GM13976 (cell line): ENCODE data around the gene C9orf50.
"Not testable (repeated sequence)": the region's sequence is repeated elsewhere in the genome, so short reads cannot be mapped to it uniquely, and the experiment has no call there.

Source experiments
- DNase-seq: peaks from one replicate; pipeline ENCODE4 v3.0.0; 2012; ENCODE audit warnings: low spot score
- in situ Hi-C: fragments of 300-500 bp; cut with MboI; formaldehyde crosslinking; loops from one replicate; pipeline ENCODE4 v1.12.0; 2022; ENCODE audit warnings: low sequenced_read_pairs, mixed read lengths, inconsistent platforms; ENCODE audit not compliant: unreplicated experiment
- TF ChIP-seq, protein P1 (sequence below): IDR thresholded peaks from 2 replicates; pipeline ENCODE4 v1.5.1; 2012; ENCODE audit warnings: borderline replicate concordance, mild to moderate bottlenecking; ENCODE audit not compliant: insufficient read depth; ENCODE audit errors: extremely low read depth, missing control alignments, control extremely low read depth

The C9orf50 gene

DNA sequence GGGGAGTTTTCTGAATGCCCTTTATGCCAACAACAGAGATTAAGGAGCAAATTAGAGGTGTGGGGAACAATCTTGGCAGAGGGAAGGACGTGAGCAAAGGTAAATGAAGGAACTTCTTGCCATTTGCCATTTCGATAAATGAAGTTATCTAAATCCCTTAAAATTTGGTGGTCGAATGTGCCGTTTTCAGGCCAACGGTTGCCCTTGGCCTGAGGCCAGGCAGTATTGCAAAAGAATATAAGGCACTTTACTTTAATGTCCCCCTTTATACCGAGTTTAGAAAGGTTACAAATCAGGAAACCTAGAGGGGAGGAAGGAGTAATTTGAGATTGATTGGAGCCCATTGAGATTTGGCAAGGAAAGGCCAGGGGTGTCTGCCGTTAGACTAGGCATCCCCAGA is 26.3 kb downstream of the C9orf50 start:
- DNase-seq, result no peak
- TF ChIP-seq, protein P1, sequence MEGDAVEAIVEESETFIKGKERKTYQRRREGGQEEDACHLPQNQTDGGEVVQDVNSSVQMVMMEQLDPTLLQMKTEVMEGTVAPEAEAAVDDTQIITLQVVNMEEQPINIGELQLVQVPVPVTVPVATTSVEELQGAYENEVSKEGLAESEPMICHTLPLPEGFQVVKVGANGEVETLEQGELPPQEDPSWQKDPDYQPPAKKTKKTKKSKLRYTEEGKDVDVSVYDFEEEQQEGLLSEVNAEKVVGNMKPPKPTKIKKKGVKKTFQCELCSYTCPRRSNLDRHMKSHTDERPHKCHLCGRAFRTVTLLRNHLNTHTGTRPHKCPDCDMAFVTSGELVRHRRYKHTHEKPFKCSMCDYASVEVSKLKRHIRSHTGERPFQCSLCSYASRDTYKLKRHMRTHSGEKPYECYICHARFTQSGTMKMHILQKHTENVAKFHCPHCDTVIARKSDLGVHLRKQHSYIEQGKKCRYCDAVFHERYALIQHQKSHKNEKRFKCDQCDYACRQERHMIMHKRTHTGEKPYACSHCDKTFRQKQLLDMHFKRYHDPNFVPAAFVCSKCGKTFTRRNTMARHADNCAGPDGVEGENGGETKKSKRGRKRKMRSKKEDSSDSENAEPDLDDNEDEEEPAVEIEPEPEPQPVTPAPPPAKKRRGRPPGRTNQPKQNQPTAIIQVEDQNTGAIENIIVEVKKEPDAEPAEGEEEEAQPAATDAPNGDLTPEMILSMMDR, result no peak
- in situ Hi-C loops, result no loop called here

- DNase-seq, in situ Hi-C loops: not testable (repeated sequence)
Measured at GRCh38 chr9:129592790-129593189, 28.1 kb downstream of the C9orf50 start.

DNA sequence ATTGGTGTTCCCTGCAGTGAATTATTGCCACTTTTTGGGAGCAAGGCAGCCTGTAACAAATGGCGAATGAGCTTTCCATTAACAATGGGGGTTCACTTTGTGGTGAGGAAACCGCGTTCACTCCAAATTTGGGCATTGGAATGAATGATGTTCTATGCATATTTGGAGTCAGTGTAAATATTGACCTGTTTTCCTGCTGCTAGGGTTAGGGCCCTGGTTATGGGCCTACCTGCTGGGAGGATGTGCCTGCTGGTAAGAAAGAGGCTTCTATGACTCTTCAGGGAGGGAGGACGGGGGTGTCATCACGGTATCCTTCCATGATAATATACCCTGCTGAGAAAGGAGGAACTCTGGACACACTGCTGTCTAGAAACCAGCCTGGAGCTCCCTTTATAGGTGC is 29.0 kb downstream of the C9orf50 start:
- no peak for DNase-seq
- TF ChIP-seq, protein P1, result no peak
- in situ Hi-C loops, result no loop called here

DNA sequence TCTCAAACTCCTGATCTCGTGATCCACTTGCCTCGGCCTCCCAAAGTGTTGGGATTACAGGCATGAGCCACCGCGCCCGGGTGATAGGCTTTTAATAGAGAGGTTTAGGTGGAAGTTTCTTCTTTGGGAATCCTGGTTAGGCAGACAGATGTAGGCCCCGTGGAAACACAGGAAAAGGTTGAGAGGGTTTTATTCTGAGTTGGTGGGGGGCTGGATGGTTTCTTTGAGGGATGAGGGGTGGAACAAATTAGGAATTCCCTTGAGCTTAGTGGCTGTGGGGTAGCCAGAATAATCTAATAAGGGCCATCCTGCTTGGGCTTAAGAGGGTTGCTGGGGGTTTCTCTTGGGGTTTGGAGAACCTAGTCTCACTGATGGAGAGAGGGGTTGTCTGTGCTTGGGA is 30.4 kb downstream of the C9orf50 start:
- TF ChIP-seq, protein P1, result no peak
- no peak for DNase-seq
- in situ Hi-C loops, result no loop called here

DNA sequence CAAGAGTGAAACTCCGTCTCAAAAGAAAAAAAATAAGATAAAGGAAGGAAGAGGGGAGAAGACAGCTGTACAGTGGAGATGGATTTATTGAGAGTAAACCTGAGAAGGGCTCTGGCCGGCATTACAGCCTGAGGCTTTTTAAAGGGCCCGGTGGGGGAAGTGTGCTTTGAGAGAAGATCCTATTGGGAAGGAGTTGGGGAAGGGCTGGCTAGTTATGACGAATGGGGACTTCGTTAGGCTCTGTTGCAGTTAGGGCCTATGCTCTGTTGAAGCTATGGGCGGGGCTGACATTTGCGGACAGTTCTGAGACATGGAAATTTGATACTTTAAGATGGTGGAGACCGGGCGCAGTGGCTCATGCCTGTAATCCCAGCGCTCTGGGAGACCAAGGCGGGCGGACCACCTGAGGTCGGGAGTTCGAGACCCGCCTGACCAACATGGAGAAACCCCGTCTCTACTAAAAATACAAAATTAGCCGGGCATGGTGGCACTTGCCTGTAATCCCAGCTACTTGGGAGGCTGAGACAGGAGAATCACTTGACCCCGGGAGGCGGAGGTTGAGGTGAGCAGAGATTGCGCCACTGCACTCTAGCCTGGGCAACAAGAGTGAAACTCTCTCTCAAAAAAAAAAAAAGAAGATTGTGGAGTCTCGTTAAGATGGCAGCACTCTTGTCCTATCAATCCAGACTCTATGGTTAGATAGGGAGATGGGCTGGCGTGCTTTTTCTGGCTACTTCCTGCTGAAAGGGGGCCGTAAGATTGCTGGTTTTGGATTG is 33.2 kb downstream of the C9orf50 start:
- in situ Hi-C loops, result no loop called here
- TF ChIP-seq, protein P1, result no peak
- no peak for DNase-seq

DNA sequence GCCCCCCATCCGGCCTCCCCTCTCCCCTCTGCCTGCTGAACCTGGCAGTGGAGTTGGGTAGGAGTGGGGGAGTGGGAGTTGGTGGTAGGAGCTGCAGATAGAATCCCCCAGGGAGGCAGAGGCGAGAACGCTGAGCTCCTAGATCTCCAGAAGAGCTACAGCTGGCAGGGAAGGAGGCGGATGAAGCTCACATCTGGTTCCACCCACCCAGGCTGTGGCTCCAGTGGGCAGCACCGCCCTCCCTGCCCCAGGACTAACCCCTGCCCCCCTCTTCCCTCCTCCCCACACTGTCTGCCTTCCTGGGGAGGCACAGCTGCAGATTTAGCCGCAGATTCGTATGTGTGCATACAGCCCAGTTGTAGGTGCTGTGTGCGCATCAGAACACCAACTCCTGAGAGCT is 34.2 kb downstream of the C9orf50 start:
- TF ChIP-seq, protein P1, result no peak
- DNase-seq, result no peak
- in situ Hi-C loops, result no loop called here

- no peak for DNase-seq
- in situ Hi-C loops, result no loop called here
Measured at GRCh38 chr9:129586245-129586644, 34.7 kb downstream of the C9orf50 start.

More at GRCh38 chr9:129586245-129586644, 34.7 kb downstream of the C9orf50 start:
- TF ChIP-seq, protein P1, result no peak
